Iris pigment epithelial cell (primary cell): ENCODE measurements around the gene CENPW.

Source experiments
- DNase-seq: peaks from one replicate; pipeline ENCODE4 v3.0.0-alpha.2; 2011; ENCODE audit warnings: low read depth

CENPW gene

GRCh38 chr6:126373344-126373743 is 33.4 kb downstream of the CENPW start:
- no peak for DNase-seq

DNA sequence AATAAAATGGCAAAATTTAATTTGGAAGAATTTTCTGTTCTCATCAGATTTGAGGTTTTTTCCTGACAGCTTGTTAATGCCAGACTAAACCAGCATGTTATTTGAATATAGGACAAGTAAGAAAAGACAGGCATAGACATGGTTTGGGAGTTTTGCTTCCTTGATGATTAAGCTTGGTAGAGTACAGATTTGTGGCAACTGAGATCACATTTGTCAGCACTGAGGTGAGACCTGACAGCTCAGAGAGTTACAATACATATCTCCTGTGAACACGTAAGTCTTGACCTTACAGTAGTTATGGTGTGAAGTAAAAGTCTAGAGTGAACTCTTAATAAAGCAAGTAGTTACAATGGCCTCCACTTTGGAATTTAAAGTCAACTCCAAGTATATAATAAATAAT is 34.5 kb downstream of the CENPW start:
- DNase-seq = no peak

GRCh38 chr6:126376682-126377081 is 36.8 kb downstream of the CENPW start:
- DNase-seq = no peak

DNA sequence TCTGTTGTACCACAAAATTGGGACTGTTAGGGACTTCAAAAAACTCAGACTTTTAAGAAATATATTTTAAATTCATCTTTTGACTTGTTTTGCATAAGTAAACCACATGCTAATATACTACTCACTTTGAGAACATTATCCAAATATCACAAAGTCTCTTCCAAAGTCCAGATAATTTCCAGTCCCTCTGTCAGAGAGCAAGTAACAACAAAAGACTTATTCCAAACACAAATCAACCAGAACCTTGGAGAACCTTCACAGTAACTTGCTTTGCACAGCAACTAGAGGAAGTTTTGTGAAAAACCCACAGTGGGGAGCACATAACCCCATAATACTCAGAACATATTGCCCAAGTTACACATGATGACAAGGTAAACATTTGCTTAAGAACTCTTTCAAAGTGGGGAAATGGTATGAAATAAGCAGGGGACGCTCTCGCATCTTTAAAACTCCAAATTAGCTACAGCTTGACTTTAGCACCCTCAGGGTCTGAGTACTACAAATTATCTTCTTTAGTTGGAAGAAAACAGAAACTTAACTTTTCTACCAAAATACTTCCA is 37.8 kb downstream of the CENPW start:
- DNase-seq = no peak

DNA sequence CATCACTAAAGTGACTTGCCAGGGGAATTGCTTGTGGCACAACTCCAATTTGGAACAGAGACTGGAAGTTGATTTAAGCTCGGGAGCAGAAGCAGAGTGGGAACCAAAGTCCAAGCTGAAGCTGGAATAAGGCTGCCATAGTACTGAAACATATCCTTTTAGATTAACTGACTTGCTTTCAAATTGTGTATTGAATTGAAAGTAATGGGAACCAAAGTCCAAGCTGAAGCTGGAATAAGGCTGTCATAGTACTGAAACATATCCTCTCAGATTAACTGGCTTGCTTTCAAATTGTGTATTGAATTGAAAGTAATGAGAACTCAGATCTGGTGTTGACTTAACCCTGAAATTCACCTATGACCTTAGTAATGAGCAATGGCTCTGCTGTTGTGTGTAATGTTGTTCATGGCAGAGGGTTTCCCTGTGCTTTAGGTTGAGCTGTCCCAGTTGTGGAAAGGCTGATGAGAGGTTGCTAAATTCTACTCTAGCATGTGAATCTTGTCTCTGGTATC is 40.2 kb downstream of the CENPW start:
- DNase-seq = no peak

DNA sequence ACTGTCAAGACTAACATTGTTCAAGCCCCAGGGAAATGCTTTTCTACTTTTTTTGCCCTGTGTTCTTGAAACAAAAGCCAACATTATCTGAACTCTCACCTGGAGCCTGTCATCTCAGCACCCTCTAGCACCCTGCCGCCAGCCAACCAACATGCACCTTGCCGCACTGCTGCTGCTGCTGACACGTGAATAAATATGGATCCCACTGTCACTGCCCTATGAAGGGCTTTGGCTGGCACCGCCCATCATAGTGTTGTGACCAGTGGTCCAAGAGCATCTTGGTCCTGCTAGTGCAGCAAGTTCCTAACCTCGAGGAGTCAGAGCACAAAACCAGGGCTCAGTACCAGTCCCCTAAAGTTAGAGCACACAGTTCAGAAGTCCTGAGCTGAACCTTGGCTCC is 41.6 kb downstream of the CENPW start:
- DNase-seq = no peak

DNA sequence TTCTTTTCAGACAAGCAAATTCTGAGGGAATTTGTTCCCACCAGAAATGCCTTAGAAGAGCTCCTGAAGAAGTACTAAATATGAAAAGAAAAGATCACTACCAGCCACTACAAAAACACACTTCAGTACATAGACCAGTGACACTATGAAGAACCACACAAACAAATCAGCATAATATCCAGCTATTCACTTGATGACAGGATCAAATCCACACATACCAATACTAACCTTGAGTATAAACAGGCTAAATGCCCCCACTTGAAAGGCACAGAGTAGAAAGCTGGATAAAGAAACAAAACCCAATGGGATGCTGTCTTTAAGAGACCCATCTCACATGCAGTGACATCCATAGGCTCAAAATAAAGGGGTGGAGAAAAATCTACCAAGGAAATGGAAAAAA is 43.3 kb downstream of the CENPW start:
- no peak for DNase-seq

DNA sequence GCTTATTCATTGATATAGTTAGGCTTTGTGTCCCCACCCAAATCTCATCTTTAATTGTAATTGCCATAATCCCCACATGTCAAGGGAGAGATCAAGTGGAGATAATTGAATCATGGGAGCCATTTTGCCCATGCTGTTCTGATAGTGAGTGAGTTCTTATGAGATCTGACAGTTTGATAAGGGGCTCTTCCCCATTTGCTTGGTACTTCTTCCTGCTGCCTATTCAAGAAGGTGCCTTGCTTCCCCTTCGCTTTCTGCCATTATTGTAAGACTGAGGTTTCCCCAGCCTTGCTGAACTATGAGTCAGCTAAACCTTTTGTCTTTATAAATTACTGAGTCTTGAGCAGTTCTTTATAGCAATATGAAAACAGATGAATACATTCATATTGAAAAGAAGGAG is 45.6 kb downstream of the CENPW start:
- DNase-seq = no peak

- DNase-seq = no peak
Measured at GRCh38 chr6:126388104-126388598, 48.2 kb downstream of the CENPW start.

DNA sequence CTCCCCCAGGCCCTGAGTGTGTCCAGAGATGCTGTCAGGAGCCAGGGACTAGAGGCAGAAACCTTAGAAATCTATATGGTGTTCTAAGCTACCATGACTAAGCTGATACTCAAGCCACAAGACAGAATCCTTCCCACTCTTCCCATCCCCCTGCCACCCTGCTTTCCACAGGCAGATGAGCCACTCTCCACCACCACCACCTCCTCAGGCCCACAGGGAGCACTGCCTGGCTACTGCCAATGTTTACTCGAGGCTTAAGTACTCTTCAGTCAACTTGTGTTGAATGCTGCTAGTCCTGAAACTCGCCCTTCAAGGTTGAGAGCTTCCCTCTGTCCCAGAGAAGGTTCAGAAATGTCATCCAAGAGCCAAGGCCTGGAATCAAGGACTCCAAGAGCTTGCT is 56.2 kb downstream of the CENPW start:
- DNase-seq = no peak
